Neural cell (in vitro differentiated cells): ENCODE data around the gene QPRT. TPM values are rescaled to one million over a fixed set of nuclear protein-coding genes. Genes with fewer than 3 reads are reported as not detected.

ENCODE experiments used
- H2AFZ ChIP-seq: fragments of 200-600, 300-800 bp; sonication (generic), shearing (Covaris generic); 2 replicates; pipeline ENCODE4 v1.6.0; 2014; ENCODE audit warnings: low read depth, mild to moderate bottlenecking, antibody characterized with exemption, low read length, moderate library complexity
- H3F3A ChIP-seq: fragments of 200-600 bp; shearing (Covaris generic); 2 replicates; pipeline ENCODE4 v1.6.1; 2016; ENCODE audit warnings: mild to moderate bottlenecking, moderate library complexity, mixed read lengths, antibody characterized with exemption, low read length; ENCODE audit not compliant: insufficient read depth, poor library complexity, severe bottlenecking
- H3K27ac ChIP-seq: fragments of 200-600, 300-800 bp; sonication (generic), shearing (Covaris generic); 2 replicates; pipeline ENCODE4 v1.5.1; 2014; ENCODE audit warnings: mild to moderate bottlenecking, low read length, moderate library complexity
- H3K27me3 ChIP-seq: fragments of 300-800, 200-600 bp; sonication (generic), shearing (Covaris generic); 2 replicates; pipeline ENCODE4 v1.6.0; 2014; ENCODE audit warnings: mild to moderate bottlenecking, low read depth, low read length, moderate library complexity; ENCODE audit not compliant: insufficient read depth
- H3K36me3 ChIP-seq: fragments of 300-800, 200-600 bp; sonication (generic), shearing (Covaris generic); 2 replicates; pipeline ENCODE4 v1.5.1; 2014; ENCODE audit warnings: mild to moderate bottlenecking, antibody characterized with exemption, low read length, moderate library complexity; ENCODE audit not compliant: insufficient read depth
- H3K4me2 ChIP-seq: fragments of 300-800, 200-600 bp; sonication (generic), shearing (Covaris generic); 2 replicates; pipeline ENCODE4 v1.6.0; 2014; ENCODE audit warnings: mild to moderate bottlenecking, low read length
- H3K4me3 ChIP-seq: fragments of 300-800, 200-600 bp; sonication (generic), shearing (Covaris generic); 2 replicates; pipeline ENCODE4 v1.5.1; 2014; ENCODE audit warnings: mild to moderate bottlenecking, low read length, moderate library complexity
- H3K79me2 ChIP-seq: fragments of 200-600 bp; shearing (Covaris generic); replicated peaks from 2 replicates; pipeline ENCODE4 v1.6.0; 2014; ENCODE audit warnings: mild to moderate bottlenecking, low read length, moderate library complexity; ENCODE audit not compliant: insufficient read depth
- H3K9ac ChIP-seq: fragments of 300-800, 200-600 bp; sonication (generic), shearing (Covaris generic); 2 replicates; pipeline ENCODE4 v1.6.1; 2016; ENCODE audit warnings: mild to moderate bottlenecking, low read length, mixed read lengths
- H3K9me2 ChIP-seq: fragments of 200-600 bp; shearing (Covaris generic); 2 replicates; pipeline ENCODE4 v1.6.1; 2016; ENCODE audit warnings: mild to moderate bottlenecking, low read length, mixed read lengths; ENCODE audit not compliant: insufficient read depth
- H3K9me3 ChIP-seq: fragments of 200-600, 300-800 bp; sonication (generic), shearing (Covaris generic); 2 replicates; pipeline ENCODE4 v1.6.1; 2016; ENCODE audit warnings: mild to moderate bottlenecking, mixed run types, low read length, moderate library complexity, mixed read lengths
- H4K20me1 ChIP-seq: fragments of 200-600 bp; shearing (Covaris generic); 2 replicates; pipeline ENCODE4 v1.6.1; 2016; ENCODE audit warnings: mild to moderate bottlenecking, mixed run types; ENCODE audit not compliant: insufficient read depth
- EP300 ChIP-seq: fragments of 450-650 bp; conservative IDR thresholded peaks from 2 replicates; pipeline ENCODE4 v1.6.1; 2014; ENCODE audit warnings: antibody characterized with exemption, mild to moderate bottlenecking, moderate library complexity; ENCODE audit not compliant: poor library complexity, severe bottlenecking
- EZH2 ChIP-seq: fragments of 200-600, 300-800 bp; shearing (Covaris generic), sonication (generic); IDR thresholded peaks from 2 replicates; pipeline ENCODE4 v1.6.1; 2014; ENCODE audit warnings: antibody characterized with exemption, low read length, borderline replicate concordance, mild to moderate bottlenecking; ENCODE audit not compliant: insufficient read depth, poor library complexity, severe bottlenecking
- MXI1 ChIP-seq: fragments of 450-650 bp; conservative IDR thresholded peaks from 2 replicates; pipeline ENCODE4 v1.6.1; 2014; ENCODE audit warnings: antibody characterized with exemption, mild to moderate bottlenecking; ENCODE audit not compliant: poor library complexity, severe bottlenecking
- POLR2AphosphoS5 ChIP-seq: IDR thresholded peaks from 2 replicates; pipeline ENCODE4 v1.6.1; 2012
- RAD21 ChIP-seq: fragments of 450-650 bp; conservative IDR thresholded peaks from 2 replicates; pipeline ENCODE4 v1.6.1; 2014; ENCODE audit warnings: antibody characterized with exemption, mild to moderate bottlenecking, moderate library complexity
- REST ChIP-seq: IDR thresholded peaks from 2 replicates; pipeline ENCODE4 v1.6.1; 2012; ENCODE audit warnings: borderline replicate concordance
- SMC3 ChIP-seq: fragments of 450-650 bp; conservative IDR thresholded peaks from 2 replicates; pipeline ENCODE4 v1.6.1; 2014; ENCODE audit warnings: antibody characterized with exemption, mild to moderate bottlenecking, moderate library complexity; ENCODE audit not compliant: poor library complexity
- TAF1 ChIP-seq: IDR thresholded peaks from 2 replicates; pipeline ENCODE4 v1.6.1; 2012; ENCODE audit warnings: low read depth
- polyA plus RNA-seq: library from polyadenylated mRNA; depleted of rRNA; stranded (reverse); fragments of >200 nt; gene quantifications from 2 replicates; pipeline ENCODE4 v1.2.3, GENCODE V29; 2014
- TF ChIP-seq, protein P1 (sequence below): fragments of 450-650 bp; IDR thresholded peaks from 2 replicates; pipeline ENCODE4 v1.5.1; 2014; ENCODE audit warnings: antibody characterized with exemption, mild to moderate bottlenecking, moderate library complexity; ENCODE audit not compliant: poor library complexity, severe bottlenecking

The QPRT gene
- polyA plus RNA-seq, 1 donor from 2014 or later = 2.7 TPM

GRCh38 chr16:29649588-29650494, 29.1 kb upstream of the QPRT start:
- Histone ChIP-seq H3K9me2 (no peaks in the 10 kb centered on the region), H3K4me3 (no peak overlapping the region), H3K9ac (no peak overlapping the region), H3K27me3 (no peaks in the 10 kb centered on the region), H3K27ac (no peak overlapping the region), H3K4me2 (no peak overlapping the region), H2AFZ (no peak overlapping the region), H3F3A (no peaks in the 10 kb centered on the region), H3K79me2 (no peaks in the 10 kb centered on the region), H4K20me1 (no peaks in the 10 kb centered on the region), H3K36me3 (no peaks in the 10 kb centered on the region), H3K9me3 (no peaks in the 10 kb centered on the region)
- TF ChIP-seq RAD21 (no peak), MXI1 (no peak), EZH2 (no peak)

GRCh38 chr16:29650771-29651170, 28.2 kb upstream of the QPRT start:
- Histone ChIP-seq H3K9me3 (no peaks in the 10 kb centered on the region), H3F3A (no peaks in the 10 kb centered on the region), H2AFZ (no peak overlapping the region), H3K4me2 (no peak overlapping the region), H3K79me2 (no peaks in the 10 kb centered on the region), H3K27ac (no peak overlapping the region), H4K20me1 (no peaks in the 10 kb centered on the region), H3K9ac (no peak overlapping the region), H3K36me3 (no peaks in the 10 kb centered on the region), H3K4me3 (no peak overlapping the region), H3K27me3 (no peaks in the 10 kb centered on the region), H3K9me2 (no peaks in the 10 kb centered on the region)
- TF ChIP-seq MXI1 = no peak
- no peak for TF ChIP-seq SMC3
- TF ChIP-seq EZH2 = no peak
- TF ChIP-seq REST = no peak

DNA sequence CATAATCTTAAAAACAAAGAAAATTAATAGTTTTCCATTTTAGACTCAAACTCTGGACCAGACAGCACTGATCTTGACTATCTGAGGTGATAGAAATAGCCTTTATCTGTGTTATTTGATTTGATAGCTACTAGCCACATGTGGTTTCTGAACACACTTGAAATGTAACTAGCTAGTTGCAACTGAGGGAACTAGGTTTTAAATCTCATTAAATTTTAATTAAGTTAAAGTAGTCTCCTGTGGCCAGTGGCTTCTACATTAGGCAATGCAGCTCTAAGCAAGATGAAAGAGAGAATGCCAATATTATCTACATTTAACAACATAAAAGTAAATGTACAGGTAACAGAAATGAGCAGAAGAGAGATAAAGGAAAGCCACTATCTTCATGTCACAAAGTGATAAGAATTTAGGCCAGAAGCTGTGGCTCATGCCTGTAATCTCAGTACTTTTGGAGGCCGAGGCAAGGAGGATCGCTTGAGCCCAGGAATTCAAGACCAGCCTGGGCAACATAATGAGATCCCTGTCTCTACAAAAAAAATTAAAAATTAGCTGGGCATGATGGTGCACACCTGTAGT, 27.1 kb upstream of the QPRT start:
- Histone ChIP-seq H3F3A (no peaks in the 10 kb centered on the region), H3K9ac (no peak overlapping the region), H3K79me2 (no peaks in the 10 kb centered on the region), H3K27me3 (no peaks in the 10 kb centered on the region), H4K20me1 (no peaks in the 10 kb centered on the region), H3K36me3 (no peaks in the 10 kb centered on the region), H3K27ac (no peak overlapping the region), H2AFZ (no peak overlapping the region), H3K4me3 (no peak overlapping the region), H3K4me2 (no peak overlapping the region), H3K9me2 (no peaks in the 10 kb centered on the region), H3K9me3 (no peaks in the 10 kb centered on the region)
- TF ChIP-seq TAF1 = no peak
- TF ChIP-seq EP300 = no peak
- no peak for TF ChIP-seq POLR2AphosphoS5
- TF ChIP-seq REST = no peak
- TF ChIP-seq SMC3 = no peak
- no peak for TF ChIP-seq EZH2
- TF ChIP-seq RAD21 = no peak
- TF ChIP-seq, protein P1, sequence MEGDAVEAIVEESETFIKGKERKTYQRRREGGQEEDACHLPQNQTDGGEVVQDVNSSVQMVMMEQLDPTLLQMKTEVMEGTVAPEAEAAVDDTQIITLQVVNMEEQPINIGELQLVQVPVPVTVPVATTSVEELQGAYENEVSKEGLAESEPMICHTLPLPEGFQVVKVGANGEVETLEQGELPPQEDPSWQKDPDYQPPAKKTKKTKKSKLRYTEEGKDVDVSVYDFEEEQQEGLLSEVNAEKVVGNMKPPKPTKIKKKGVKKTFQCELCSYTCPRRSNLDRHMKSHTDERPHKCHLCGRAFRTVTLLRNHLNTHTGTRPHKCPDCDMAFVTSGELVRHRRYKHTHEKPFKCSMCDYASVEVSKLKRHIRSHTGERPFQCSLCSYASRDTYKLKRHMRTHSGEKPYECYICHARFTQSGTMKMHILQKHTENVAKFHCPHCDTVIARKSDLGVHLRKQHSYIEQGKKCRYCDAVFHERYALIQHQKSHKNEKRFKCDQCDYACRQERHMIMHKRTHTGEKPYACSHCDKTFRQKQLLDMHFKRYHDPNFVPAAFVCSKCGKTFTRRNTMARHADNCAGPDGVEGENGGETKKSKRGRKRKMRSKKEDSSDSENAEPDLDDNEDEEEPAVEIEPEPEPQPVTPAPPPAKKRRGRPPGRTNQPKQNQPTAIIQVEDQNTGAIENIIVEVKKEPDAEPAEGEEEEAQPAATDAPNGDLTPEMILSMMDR = no peak
- TF ChIP-seq MXI1 = no peak
